ENCODE measurements around the gene FOSL1. TPM values are rescaled to one million over a fixed set of nuclear protein-coding genes. Genes with fewer than 3 reads are reported as not detected.

Gene FOSL1
- total and polyA plus RNA-seq, 4 experiments from 2014 or later: 0.39 to 0.81 (median 0.79) TPM; not detected in 1

DNA sequence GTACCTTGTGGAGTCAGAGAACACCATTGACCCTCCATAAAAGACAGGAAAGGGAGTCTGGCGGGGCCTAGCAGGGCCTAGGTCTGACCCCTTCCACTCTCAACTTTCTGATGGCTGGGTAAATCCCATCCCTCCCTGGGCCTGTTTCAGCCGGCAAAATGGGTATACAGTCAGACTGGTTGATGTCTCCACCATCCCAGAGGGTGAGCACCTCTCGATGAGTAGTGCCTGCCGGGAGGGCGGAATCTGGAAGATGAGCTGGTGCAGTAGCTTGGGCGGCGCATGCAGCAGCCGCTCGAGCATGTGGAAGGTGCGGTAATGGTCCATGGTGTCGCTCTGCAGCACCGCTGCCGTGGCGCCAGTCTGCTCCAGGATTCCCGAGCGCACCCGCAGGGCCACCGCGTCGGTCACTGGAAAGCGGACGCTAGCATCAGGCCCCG lies 12.4 kb downstream of the FOSL1 start:
- Mint-ChIP-seq H3K4me1 (peaks cover 33 to 67% (median 52%) of the 10 kb centered on the region in 4 donors), H3K4me3 (peak overlapping the region; percentile 86 to 97 (median 91)), H3K27me3 (no peaks in the 10 kb centered on the region), H3K27ac (peak overlapping the region; percentile 95 to 100 (median 99)), H3K9me3 (peaks cover 0 to 1% (median 0%) of the 10 kb centered on the region in 8 donors), H3K36me3 (peaks cover 4 to 38% of the 10 kb centered on the region in 2 donors)
- Histone ChIP-seq H3K27me3 (ENCODE audit: insufficient read depth, low read length) (no peaks in the 10 kb centered on the region), H3K4me1 (ENCODE audit: insufficient read depth, low read length) (peaks cover 58% of the 10 kb centered on the region), H3K27ac (ENCODE audit: low read depth, low read length) (peak overlapping the region; percentile 86), H3K4me3 (ENCODE audit: low read length in 2 of 2) (peak overlapping the region; percentile 79 to 83), H3K9me3 (ENCODE audit: control insufficient read depth in 1 of 2, low read length in 2 of 2) (no peaks in the 10 kb centered on the region), H3K36me3 (ENCODE audit: insufficient read depth, low read length) (peaks cover 12% of the 10 kb centered on the region)
- POLR2A ChIA-PET (ENCODE audit: partially characterized antibody): interaction anchor here (0.7 to 17.4 kb wide), 27 partner anchors 8 to 274 kb away, joined by 3 to 435 read pairs (median 6); partner anchors contain the start of genes BANF1, C11orf68, CFL1 and CTSW
- intact Hi-C loops (cut with micrococcal nuclease): loop anchor here (1.0 to 2.0 kb wide), 4 partner anchors 15 to 175 kb away; partner anchors contain the start of genes EFEMP2, KAT5 and SART1
- DNase-seq: peak in 2 of 5 donors; percentile 18 to 57
- CTCF ChIA-PET (ENCODE audit: partially characterized antibody): interaction anchor here (0.6 to 15.3 kb wide), 40 partner anchors 8 to 443 kb away, joined by 3 to 281 read pairs (median 4); partner anchors contain the start of genes BANF1, C11orf68, CFL1 and CTSW

DNA sequence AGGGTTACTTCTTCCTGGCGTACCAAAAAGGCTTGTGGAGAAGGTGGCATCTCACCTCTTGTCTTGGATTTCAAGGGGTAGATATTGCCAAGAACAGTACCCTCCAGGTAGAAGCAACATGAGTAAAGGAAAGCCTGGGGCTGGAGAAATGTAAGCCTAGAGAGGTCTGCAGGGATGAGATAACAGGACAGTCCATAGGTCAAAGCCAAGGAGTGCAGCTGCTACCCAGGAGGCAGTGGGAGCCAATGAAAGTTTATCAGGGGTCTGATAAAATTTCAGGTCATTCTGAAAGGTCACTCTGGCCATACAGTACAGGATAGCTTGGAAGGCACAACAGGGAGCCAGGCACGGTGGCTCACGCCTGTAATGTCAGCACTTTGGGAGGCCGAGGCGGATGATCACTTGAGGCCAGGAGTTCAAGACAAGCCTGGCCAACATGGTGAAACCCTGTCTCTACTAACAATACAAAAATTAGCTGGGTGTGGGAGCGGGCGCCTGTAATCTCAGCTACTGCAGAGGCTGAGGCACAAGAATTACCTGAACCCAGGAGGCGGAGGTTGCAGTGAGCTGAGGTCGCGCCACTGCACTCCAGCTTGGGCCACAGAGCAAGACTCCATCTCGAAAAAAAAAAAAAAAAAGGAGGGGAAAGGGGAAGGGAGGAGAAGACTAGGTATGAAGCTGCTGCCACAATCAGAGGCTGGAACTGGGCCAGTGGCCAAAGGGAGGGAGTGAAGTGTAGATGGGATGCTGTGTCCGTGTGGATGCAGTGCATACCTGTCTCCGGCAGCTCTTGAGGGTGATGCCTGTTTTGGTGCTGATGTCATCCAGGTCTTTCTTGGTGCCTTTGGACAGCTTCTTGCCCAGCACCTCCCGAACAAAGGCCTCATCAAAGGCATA lies 13.1 kb downstream of the FOSL1 start:
- DNase-seq: no peak
- Histone ChIP-seq H3K4me3 (ENCODE audit: low read length in 2 of 2) (peak overlapping the region; percentile 79 to 83), H3K36me3 (ENCODE audit: insufficient read depth, low read length) (peaks cover 12% of the 10 kb centered on the region), H3K27ac (ENCODE audit: low read depth, low read length) (peak overlapping the region; percentile 86), H3K4me1 (ENCODE audit: insufficient read depth, low read length) (peaks cover 51% of the 10 kb centered on the region), H3K27me3 (ENCODE audit: insufficient read depth, low read length) (no peaks in the 10 kb centered on the region), H3K9me3 (ENCODE audit: control insufficient read depth in 1 of 2, low read length in 2 of 2) (no peaks in the 10 kb centered on the region)
- peak overlapping the region; percentile 95 to 100 (median 99) for H3K27ac Mint-ChIP-seq
- ChIA-PET POLR2A (ENCODE audit: partially characterized antibody) (interaction anchor here (0.7 to 17.4 kb wide), 12 partner anchors 10 to 171 kb away, joined by 3 to 435 read pairs (median 26); partner anchors contain the start of genes BANF1, C11orf68, CFL1 and DRAP1), CTCF (ENCODE audit: partially characterized antibody) (interaction anchor here (0.9 to 15.3 kb wide), 26 partner anchors 11 to 443 kb away, joined by 3 to 281 read pairs (median 4); partner anchors contain the start of genes BANF1, C11orf68, CFL1 and EIF1AD)
- peak overlapping the region; percentile 86 to 97 (median 91) for H3K4me3 Mint-ChIP-seq
- intact Hi-C loops (cut with micrococcal nuclease): no loop called here
- H3K9me3 Mint-ChIP-seq: peaks cover 0 to 1% (median 0%) of the 10 kb centered on the region in 8 donors
- peaks cover 4 to 40% of the 10 kb centered on the region in 2 donors for H3K36me3 Mint-ChIP-seq
- no peaks in the 10 kb centered on the region for H3K27me3 Mint-ChIP-seq
- peaks cover 26 to 64% (median 45%) of the 10 kb centered on the region in 4 donors for H3K4me1 Mint-ChIP-seq

DNA sequence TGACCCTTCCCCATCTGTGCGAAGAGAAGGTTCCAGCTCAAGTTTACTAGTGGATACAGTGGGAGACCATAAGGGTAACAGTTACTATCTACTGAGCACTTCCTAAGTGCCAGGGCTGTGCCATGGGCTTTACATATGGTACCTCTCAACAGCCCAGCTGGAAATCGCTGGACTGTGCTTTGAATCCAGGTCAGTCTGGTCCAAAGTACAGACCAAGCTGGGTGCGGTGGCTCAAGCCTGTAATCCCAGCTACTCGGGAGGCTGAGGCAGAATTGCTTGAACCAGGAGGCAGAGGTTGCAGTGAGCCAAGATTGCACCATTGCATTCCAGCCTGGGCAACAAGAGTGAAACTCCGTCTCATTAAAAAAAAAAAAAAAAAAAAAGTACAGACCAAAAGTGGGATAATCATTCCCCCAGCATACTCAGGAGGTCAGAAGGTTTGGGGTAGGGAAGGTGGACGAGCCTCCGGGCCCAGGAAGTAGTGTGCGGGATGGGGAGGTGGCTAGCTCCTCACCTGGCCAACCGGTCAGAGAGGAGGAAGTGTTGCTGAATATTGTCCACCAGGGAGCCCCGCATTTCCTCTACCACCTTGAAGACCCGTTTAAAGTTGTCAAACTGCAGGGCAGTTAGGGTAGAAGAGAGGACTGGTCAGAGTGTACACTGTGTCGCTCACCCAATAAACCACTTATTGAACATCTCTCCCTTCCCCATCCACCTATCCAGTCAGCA lies 14.2 kb downstream of the FOSL1 start:
- POLR2A ChIA-PET (ENCODE audit: partially characterized antibody): interaction anchor here (0.7 to 17.4 kb wide), 10 partner anchors 15 to 136 kb away, joined by 3 to 435 read pairs (median 6); partner anchors contain the start of genes BANF1, C11orf68, CFL1 and DRAP1
- CTCF ChIA-PET (ENCODE audit: partially characterized antibody): interaction anchor here (0.6 to 15.3 kb wide), 36 partner anchors 10 to 271 kb away, joined by 3 to 281 read pairs (median 8); partner anchors contain the start of genes BANF1, C11orf68, CFL1 and FOSL1
- intact Hi-C loops (cut with micrococcal nuclease): no loop called here

DNA sequence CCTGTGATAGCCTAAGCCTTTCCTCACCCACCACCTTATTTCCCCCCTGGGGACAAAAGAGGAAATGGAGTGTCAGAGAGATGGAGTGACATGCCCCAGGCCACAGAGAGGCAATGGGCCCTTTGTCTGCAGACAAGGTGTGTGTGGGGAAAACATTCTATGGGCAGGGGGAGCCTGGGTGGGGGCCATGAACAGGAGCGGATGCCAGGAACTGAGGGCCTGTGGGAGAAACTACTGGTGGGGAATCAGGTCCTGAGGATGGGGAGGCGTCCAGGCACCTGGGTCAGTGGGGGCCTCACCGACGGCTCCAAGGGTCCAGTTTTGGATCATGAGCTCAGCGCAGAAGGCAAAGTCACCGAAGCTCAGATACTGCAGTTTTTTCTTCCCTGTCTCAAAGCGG lies 15.0 kb downstream of the FOSL1 start:
- intact Hi-C loops (cut with micrococcal nuclease): no loop called here
- H3K4me3 Mint-ChIP-seq: no peak overlapping the region

More for the DNA sequence above, 14.2 kb downstream of the FOSL1 start:
- no peak overlapping the region for H3K4me3 ChIP-seq (ENCODE audit: low read length in 2 of 2)
- no peak for DNase-seq
- H3K27me3 Mint-ChIP-seq: no peaks in the 10 kb centered on the region
- H3K36me3 Mint-ChIP-seq: peaks cover 4 to 42% of the 10 kb centered on the region in 2 donors
- H3K9me3 Mint-ChIP-seq: peaks cover 0 to 1% (median 0%) of the 10 kb centered on the region in 8 donors
- H3K4me1 ChIP-seq (ENCODE audit: insufficient read depth, low read length): peaks cover 47% of the 10 kb centered on the region
- H3K27ac Mint-ChIP-seq: peak overlapping the region in 4 of 7 donors; percentile 57 to 99 (median 86)
- H3K27ac ChIP-seq (ENCODE audit: low read depth, low read length): no peak overlapping the region
- no peaks in the 10 kb centered on the region for H3K9me3 ChIP-seq (ENCODE audit: control insufficient read depth in 1 of 2, low read length in 2 of 2)
- H3K27me3 ChIP-seq (ENCODE audit: insufficient read depth, low read length): no peaks in the 10 kb centered on the region
- peaks cover 24 to 69% (median 43%) of the 10 kb centered on the region in 4 donors for H3K4me1 Mint-ChIP-seq
- H3K36me3 ChIP-seq (ENCODE audit: insufficient read depth, low read length): peaks cover 12% of the 10 kb centered on the region
- peak overlapping the region in 3 of 8 donors; percentile 7 to 23 (median 17) for H3K4me3 Mint-ChIP-seq

DNA sequence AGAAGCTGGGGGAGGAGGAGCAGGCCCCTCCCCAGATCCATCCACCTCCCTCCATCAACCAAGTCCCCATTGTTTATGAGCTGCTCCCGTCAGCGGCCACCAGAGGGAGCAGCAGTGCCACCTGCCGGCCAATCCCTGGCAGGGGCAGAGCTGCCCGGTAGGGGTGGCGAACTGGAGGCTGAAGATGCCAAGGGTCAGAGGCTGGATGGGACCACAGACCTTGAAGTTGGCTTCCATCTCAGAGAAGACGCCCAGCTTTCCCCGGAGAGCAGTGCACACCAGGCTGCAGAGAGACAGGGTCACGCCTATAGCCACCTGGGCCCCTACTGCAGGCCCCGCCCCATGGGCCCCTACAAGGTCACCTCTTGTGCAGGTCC lies 15.5 kb downstream of the FOSL1 start:
- Mint-ChIP-seq H3K4me3 (peak overlapping the region in 4 of 8 donors; percentile 13 to 81 (median 56)), H3K4me1 (peaks cover 26 to 71% (median 43%) of the 10 kb centered on the region in 4 donors)

More for the DNA sequence above, 15.0 kb downstream of the FOSL1 start:
- no peaks in the 10 kb centered on the region for H3K27me3 ChIP-seq (ENCODE audit: insufficient read depth, low read length)
- ChIA-PET CTCF (ENCODE audit: partially characterized antibody) (interaction anchor here (0.8 to 15.3 kb wide), 48 partner anchors 9 to 273 kb away, joined by 3 to 281 read pairs (median 7); partner anchors contain the start of genes AP5B1, BANF1, C11orf68 and CFL1), POLR2A (ENCODE audit: partially characterized antibody) (interaction anchor here (0.7 to 17.4 kb wide), 17 partner anchors 12 to 175 kb away, joined by 3 to 435 read pairs (median 5); partner anchors contain the start of genes BANF1, C11orf68, CFL1 and DRAP1)
- H3K4me1 Mint-ChIP-seq: peaks cover 30 to 71% (median 47%) of the 10 kb centered on the region in 4 donors
- no peak overlapping the region for H3K27ac ChIP-seq (ENCODE audit: low read depth, low read length)
- peaks cover 4 to 40% of the 10 kb centered on the region in 2 donors for H3K36me3 Mint-ChIP-seq
- DNase-seq: no peak
- H3K27me3 Mint-ChIP-seq: no peaks in the 10 kb centered on the region
- H3K9me3 ChIP-seq (ENCODE audit: control insufficient read depth in 1 of 2, low read length in 2 of 2): no peaks in the 10 kb centered on the region
- H3K4me3 ChIP-seq (ENCODE audit: low read length in 2 of 2): no peak overlapping the region
- peaks cover 12% of the 10 kb centered on the region for H3K36me3 ChIP-seq (ENCODE audit: insufficient read depth, low read length)
- H3K27ac Mint-ChIP-seq: peak overlapping the region in 5 of 7 donors; percentile 60 to 92 (median 62)
- peaks cover 0 to 1% (median 0%) of the 10 kb centered on the region in 8 donors for H3K9me3 Mint-ChIP-seq
- H3K4me1 ChIP-seq (ENCODE audit: insufficient read depth, low read length): peaks cover 54% of the 10 kb centered on the region

More for the DNA sequence above, 15.5 kb downstream of the FOSL1 start:
- Histone ChIP-seq H3K4me3 (ENCODE audit: low read length in 2 of 2) (no peak overlapping the region), H3K9me3 (ENCODE audit: control insufficient read depth in 1 of 2, low read length in 2 of 2) (no peaks in the 10 kb centered on the region), H3K4me1 (ENCODE audit: insufficient read depth, low read length) (peaks cover 54% of the 10 kb centered on the region), H3K27ac (ENCODE audit: low read depth, low read length) (no peak overlapping the region), H3K36me3 (ENCODE audit: insufficient read depth, low read length) (peaks cover 12% of the 10 kb centered on the region), H3K27me3 (ENCODE audit: insufficient read depth, low read length) (no peaks in the 10 kb centered on the region)
- ChIA-PET CTCF (ENCODE audit: partially characterized antibody) (interaction anchor here (0.8 to 15.3 kb wide), 52 partner anchors 9 to 272 kb away, joined by 3 to 281 read pairs (median 6); partner anchors contain the start of genes AP5B1, BANF1, C11orf68 and CFL1), POLR2A (ENCODE audit: partially characterized antibody) (interaction anchor here (0.7 to 17.4 kb wide), 18 partner anchors 9 to 175 kb away, joined by 3 to 435 read pairs (median 6); partner anchors contain the start of genes BANF1, C11orf68, CFL1 and DRAP1)
- no peaks in the 10 kb centered on the region for H3K27me3 Mint-ChIP-seq
- peak; percentile 78 to 83 (median 80) for DNase-seq
- peaks cover 0 to 1% (median 0%) of the 10 kb centered on the region in 8 donors for H3K9me3 Mint-ChIP-seq
- peaks cover 4 to 39% of the 10 kb centered on the region in 2 donors for H3K36me3 Mint-ChIP-seq
- intact Hi-C loops (cut with micrococcal nuclease): loop anchor here (1.0 kb wide), 2 partner anchors 24 to 105 kb away; partner anchors contain the start of gene MUS81
- H3K27ac Mint-ChIP-seq: peak overlapping the region; percentile 64 to 92 (median 88)

Measured in CD4-positive, alpha-beta memory T cell (primary cell).